Stimulated activated CD8-positive, alpha-beta memory T cell treated with anti-CD3 and anti-CD28 coated beads, Interleukin-7, amount 100 ng/mL, for 1 hour (primary cell): ENCODE results near the gene PRR11.
A peak's percentile ranks its signal among the peaks of the same experiment; 100 is the strongest.
"Not testable (repeated sequence)": the region's sequence is repeated elsewhere in the genome, so short reads cannot be mapped to it uniquely, and the experiment has no call there.

ENCODE experiments used
- DNase-seq, 2 donors: peaks; one replicate each; pipeline ENCODE4 v3.0.0-alpha.2; 2020; ENCODE audit warnings: low read depth in 2 of 2

The PRR11 gene

GRCh38 chr17:59151591-59151990 is 4.0 kb upstream of the PRR11 start:
- DNase-seq: no peak

GRCh38 chr17:59152925-59153324 is 2.6 kb upstream of the PRR11 start:
- no peak for DNase-seq

DNA sequence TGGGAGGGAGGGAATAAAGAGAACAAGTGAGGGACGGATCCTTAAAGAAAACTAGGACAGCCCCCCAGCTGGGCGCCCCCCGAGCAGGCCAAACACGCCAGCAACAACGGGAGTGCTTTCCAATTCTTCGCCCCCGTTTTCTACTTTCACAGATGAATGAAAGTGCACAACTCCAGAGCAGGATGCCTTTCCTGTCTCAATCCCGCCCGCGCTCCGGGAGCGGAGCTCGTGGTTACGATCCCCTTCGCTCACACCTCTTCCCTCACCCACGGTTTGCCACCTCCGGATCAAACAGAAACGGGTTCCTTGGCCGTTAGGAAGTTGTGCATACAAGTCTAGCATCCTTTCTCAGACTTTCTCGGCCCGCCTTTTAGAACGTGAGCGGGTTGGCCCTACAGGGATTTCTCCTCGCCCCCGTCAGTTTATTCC is 1.2 kb upstream of the PRR11 start:
- peak in 1 of 2 donors; percentile 1 for DNase-seq

DNA sequence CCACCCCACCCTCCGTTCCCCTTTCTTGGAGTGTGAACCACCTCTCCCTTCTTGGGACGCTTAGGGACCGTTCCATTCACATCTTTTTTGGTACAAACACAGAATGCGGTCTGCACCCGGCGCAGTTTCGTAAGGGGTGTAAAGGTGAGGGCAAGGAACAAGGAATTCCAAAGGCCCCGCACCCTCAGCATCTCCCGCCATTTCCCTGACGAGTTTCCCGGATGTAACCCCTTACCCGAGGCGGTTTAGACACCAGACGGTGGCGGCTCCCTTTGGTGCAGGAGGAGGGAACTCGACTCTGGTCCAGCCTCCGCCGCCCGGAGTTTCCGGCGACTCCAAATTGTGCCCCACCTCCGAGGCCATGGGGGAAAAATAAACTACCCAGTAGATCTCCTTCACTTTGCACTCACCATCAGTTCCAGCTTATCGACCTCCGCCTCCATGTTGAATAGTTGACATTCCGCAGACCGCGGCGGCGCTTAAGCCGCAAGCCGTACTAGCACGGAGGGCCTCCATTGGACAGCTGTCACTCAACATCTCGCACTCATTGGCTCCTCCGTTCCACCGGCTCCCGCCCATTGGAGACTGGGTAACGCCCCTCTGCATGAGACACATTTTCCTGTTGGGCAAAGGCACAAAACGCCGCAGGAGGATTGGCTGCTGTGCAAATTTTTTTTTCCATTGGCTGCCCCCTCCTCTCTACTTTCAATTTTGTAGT is 666 bp upstream of the PRR11 start, which contains the start of gene SKA2:
TSS of gene SKA2 (minus strand) at position 466 of the 718 bp plus-strand sequence. CDS start at position 443, 23 bp downstream.
- peak; percentile 91 to 93 for DNase-seq

GRCh38 chr17:59160157-59161025 is 4.8 kb downstream of the PRR11 start:
- DNase-seq: no peak

DNA sequence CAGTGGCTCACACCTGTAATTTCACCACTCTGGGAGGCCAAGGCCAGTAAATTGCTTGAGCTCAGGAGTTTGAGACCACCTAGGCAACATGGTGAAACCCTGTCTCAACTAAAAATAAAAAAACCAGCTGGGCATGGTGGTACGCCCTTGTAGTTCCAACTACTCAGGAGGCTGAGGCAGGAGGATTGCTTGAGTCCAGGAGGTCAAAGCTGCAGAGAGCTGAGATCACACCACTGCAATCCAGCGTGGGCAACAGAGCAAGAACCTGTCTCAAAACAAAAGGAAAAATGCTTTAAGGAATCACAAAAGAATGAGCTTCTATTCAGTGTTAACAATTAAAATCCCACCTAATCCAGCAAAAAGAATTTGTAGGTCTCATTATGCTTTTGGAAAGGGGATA is 5.9 kb downstream of the PRR11 start:
- DNase-seq: no peak

- no peak for DNase-seq
Measured at GRCh38 chr17:59165933-59166342, 10.4 kb downstream of the PRR11 start.

GRCh38 chr17:59167571-59168001 is 12.0 kb downstream of the PRR11 start:
- no peak for DNase-seq

GRCh38 chr17:59172436-59173004 is 17.0 kb downstream of the PRR11 start:
- DNase-seq: no peak

GRCh38 chr17:59174671-59175070 is 19.1 kb downstream of the PRR11 start:
- no peak for DNase-seq

GRCh38 chr17:59175076-59175475 is 19.5 kb downstream of the PRR11 start:
- DNase-seq: no peak

DNA sequence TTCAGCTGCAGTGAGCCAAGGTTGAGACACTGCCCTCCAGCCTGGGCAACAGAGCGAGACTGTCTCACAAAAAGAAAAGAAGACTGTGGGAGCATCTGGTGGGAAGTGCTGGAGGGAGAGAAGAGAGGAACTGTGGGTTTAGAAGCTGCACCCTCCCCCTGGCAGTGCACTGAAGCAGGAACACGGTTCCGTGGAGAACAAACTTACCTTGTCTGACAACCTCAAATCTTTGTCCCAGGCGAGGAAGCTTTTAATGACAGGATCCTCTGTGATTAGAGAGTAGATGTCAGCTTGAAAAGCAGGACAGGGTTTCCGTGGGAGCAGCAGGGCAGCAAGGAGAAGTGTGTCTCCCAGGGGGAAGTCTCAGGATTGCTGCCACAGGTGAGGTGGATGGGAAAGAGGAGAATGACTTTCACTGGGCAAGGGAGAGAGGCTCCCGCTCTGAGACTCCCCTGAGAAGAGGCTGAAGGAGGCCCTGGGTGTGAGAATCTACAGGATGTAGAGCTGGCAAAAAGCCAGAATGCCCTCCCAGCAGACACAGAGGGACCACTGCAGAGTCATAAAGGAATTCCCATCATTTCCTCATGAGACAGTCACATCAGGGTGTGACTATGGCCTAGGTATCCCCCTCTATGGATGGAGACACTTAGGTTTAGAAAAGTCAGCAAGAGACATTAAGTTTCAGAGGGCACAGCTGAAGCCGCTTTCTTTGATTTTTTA is 22.9 kb downstream of the PRR11 start:
- DNase-seq: no peak

DNA sequence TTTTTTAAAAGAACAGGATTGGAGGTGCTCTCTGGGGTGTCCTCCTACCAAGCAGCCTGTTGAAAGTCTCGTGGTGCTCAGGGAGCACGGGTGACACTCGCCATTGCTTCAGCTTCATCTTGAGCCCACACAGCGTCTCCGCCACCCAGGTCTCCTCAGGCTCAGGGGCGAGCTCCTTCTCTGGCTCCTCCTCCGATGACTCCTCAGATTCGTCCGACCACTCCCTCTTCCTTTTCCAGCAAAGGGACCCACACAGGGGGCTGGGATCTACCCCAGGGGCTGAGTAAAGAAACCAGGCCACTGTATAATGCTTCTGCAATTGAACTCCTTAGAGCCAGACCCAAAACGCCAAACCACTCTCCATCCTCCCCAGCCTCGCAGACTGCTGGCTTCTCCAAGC is 24.1 kb downstream of the PRR11 start:
- DNase-seq: not testable (repeated sequence)

- no peak for DNase-seq
Measured at GRCh38 chr17:59180626-59181025, 25.1 kb downstream of the PRR11 start.

DNA sequence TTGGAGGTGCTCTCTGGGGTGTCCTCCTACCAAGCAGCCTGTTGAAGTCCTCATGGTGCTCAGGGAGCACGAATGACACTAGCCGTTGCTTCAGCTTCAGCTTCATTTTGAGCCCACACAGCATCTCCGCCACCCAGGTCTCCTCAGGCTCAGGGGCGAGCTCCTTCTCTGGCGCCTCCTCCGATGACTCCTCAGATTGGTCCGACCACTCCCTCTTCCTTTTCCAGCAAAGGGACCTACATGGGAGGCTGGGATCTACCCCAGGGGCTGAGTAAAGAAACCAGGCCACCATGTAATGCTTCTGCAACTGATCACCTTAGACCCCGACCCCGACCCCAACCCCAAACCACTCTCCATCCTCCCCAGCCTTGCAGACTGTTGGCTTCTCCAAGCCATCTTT is 25.9 kb downstream of the PRR11 start:
- DNase-seq: no peak

GRCh38 chr17:59185997-59186396 is 30.5 kb downstream of the PRR11 start:
- no peak for DNase-seq

DNA sequence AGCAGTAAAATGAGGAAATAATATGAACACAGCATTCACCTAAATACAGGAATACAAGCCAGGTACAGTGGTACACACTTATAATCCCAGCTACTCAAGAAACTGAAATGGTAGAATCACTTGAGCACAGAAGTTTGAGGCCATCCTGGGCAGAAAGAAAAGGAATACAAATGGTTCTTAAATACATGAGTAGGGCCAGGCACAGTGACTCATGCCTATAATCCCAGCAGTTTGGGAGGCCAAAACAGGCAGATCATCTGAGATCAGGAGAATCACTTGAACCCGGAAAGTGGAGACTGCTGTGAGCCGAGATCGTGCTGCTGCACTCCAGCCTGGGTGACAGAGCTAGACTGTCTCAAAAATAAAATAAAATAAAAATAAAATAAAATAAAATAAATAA is 31.3 kb downstream of the PRR11 start:
- DNase-seq: no peak

- DNase-seq: no peak
Measured at GRCh38 chr17:59190806-59191205, 35.3 kb downstream of the PRR11 start.

GRCh38 chr17:59193336-59193862 is 37.9 kb downstream of the PRR11 start:
- DNase-seq: no peak

- DNase-seq: no peak
Measured at GRCh38 chr17:59199398-59199797, 43.9 kb downstream of the PRR11 start.

DNA sequence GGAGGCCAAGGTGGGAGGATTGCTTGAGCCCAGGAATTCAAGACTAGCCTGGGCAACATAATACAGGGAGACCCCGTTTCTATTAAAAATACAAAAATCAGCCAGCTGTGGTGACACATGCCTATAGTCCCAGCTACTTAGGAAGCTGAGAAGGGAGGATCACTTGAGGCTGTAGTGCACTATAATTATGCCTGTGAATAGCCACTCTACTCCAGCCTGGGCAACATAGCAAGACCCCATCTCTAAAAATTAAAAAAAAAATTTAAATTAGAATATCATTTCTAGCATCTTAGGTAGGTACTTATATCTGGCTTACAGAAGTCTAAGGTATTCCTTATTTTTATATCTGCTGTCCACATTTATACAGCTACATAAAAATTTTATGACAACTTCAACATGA is 46.8 kb downstream of the PRR11 start:
- DNase-seq: no peak

DNA sequence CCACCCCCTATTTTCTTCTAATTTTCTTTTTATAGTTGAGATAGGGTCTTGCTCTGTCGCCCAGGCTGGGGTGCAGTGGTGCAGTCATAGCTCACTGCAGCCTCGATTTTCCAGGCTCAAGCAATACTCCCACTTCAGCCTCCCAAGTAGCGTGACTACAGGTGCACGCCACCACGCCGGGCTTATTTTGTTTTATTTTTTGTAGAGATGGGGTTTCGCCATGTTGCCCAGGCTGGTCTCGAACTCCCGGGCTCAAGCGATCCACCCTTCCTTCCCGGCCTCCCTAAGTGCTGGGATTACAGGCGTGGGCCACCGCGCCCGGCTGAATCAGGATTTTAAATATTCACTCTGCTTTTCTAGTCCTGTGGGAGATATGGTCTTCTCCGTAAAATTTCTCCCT is 63.8 kb downstream of the PRR11 start:
- no peak for DNase-seq
